GM19397 (cell line): ENCODE results near the gene TPI1.

Experiments used
- ATAC-seq: cut with Tn5 transposase; IDR thresholded peaks from one replicate; pipeline ENCODE4 v1.9.1; 2021; ENCODE audit warnings: mild to moderate bottlenecking, moderate library complexity; ENCODE audit not compliant: unreplicated experiment

TPI1 gene

GRCh38 chr12:6916426-6917200 is 49.3 kb downstream of the TPI1 start:
- no peak for ATAC-seq

GRCh38 chr12:6917491-6918231 is 50.3 kb downstream of the TPI1 start:
- no peak for ATAC-seq

GRCh38 chr12:6919588-6919987 is 52.3 kb downstream of the TPI1 start:
- no peak for ATAC-seq
